Activated gamma-delta T cell treated with anti-CD3 and anti-CD28 coated beads, Interleukin-2, amount 50 U/mL, for 16 hours (primary cell): ENCODE data around the gene RGS8.

Experiments used
- DNase-seq: peaks from one replicate; pipeline ENCODE4 v3.0.0-alpha.2; 2020; ENCODE audit warnings: low read depth

RGS8 gene

DNA sequence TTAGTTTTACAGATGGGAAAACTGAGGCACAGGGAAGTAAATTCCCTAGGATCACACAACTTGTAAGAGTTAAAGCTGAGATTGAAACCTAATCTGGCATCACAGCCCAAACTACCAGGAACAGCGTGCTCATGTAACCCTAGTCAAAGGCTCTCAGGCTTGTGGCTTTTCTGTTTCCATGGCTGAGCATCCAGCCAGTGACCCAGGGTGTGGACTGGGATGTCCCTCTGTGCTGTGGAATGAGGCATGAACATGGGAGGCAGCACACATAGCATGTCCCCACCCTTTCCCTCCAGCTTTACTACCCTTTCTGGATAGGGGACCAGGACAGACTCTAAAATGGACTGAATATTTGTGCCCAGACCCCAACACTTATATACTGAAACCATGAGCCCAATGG, 45.1 kb downstream of the RGS8 start:
- no peak for DNase-seq

DNA sequence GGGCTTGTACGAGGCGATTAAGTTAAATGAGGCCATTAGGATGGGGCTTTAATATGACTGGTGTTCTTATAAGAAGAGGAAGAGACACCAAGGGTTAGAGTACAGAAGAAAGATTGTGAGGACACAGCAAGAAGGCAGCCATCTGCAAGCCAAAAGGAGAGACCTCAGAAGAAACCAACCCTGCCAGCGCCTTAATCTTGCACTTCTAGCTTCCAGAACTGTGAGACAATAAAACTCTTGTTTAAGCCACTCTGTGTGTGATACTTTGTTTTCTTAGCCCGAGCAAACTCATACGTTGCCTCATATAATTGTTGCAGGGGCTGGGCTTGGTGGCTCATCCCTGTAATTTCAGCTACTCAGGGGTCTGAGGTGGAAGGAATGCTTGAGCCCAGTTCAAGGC, 46.6 kb downstream of the RGS8 start:
- no peak for DNase-seq

DNA sequence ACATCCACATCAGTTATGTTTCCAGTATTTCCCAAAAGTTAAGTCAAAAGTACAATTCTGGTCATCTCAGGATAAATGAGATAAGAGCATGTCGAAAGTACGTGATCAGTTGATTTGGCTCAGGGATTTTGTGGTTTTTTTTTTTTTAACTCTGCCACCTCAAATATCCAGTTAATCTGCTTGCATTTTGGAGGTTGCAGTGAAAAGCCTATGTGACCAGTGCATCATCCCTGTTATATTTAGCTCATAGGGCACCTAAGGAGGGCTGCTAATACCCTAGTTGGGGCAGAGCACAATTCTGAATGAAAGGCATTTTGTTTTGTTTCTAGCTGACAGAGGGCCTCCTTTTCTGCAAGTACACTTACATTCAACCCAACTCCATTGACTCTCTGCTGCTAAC, 48.5 kb downstream of the RGS8 start:
- DNase-seq = no peak
